COR-L47 (cell line): ENCODE results near the gene PTPN21.
A peak's percentile ranks its signal among the peaks of the same experiment; 100 is the strongest.

Experiments
- DNase-seq: peaks from one replicate; lab custom pipeline; 2025; lab: John Stamatoyannopoulos, UW

PTPN21 gene

DNA sequence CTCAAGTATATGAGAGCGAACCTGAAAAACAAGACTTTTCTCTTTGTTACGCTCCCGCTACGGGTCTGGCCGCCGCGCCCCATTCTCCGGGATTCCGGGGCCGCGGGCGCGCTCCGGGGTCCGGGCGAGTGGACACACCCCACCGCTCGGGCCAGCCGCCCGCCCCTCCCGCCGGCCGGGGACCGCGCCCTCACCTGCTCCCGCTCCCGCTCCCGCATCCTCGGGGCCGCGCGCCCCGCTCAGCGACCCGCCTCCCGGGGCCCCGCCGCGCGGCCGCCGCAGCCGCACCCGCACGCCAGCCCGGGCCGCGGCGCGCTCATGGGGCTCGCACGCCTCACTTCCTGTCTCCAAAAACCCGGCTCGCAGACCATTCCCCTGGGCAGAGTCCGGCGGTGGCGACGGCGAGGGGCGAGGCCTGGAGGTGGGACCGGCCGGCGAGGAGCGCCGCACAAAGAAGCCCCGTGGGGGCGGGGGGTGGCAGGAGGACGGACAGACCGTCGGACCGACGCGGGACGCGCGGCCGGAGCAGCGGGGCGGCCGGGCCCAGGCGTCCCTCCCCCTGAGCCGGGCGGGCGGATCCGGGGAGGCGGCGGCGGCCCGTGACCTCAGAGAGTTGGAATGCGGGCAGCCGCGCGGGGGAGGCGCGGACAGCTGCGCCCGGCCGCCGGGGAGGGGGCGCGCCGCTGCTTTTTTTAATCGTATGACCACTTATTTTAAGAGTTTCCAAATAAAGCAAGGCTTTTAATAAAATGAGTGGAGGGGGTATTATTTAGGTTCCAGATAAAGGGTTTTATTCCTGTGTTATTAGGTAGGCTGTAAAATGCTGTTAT lies at the start of gene PTPN21:
Gene PTPN21 (minus strand): TSS at position 551 of the 830 bp plus-strand sequence. CDS start 4,590 bp downstream, outside the sequence.
- no peak for DNase-seq

DNA sequence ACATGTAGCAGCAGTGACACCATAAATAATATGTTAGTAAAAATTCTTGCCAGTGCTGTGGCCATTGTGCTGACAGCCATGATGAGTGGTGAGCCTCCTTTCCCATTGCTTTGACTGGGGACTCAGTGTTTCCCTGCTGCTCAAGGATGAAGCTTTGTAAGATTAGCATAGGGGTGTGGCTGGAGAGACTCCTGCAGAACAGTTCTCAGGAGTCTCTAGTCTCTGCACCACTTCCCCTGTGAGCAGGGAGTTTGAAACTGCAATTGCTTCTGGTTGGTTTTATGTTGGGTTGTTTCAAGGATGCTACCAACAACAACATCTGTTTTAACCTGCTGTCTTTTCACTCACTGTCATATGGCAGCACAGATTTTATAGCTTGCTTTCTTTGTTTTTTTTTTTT lies 49.4 kb upstream of the PTPN21 start:
- no peak for DNase-seq

DNA sequence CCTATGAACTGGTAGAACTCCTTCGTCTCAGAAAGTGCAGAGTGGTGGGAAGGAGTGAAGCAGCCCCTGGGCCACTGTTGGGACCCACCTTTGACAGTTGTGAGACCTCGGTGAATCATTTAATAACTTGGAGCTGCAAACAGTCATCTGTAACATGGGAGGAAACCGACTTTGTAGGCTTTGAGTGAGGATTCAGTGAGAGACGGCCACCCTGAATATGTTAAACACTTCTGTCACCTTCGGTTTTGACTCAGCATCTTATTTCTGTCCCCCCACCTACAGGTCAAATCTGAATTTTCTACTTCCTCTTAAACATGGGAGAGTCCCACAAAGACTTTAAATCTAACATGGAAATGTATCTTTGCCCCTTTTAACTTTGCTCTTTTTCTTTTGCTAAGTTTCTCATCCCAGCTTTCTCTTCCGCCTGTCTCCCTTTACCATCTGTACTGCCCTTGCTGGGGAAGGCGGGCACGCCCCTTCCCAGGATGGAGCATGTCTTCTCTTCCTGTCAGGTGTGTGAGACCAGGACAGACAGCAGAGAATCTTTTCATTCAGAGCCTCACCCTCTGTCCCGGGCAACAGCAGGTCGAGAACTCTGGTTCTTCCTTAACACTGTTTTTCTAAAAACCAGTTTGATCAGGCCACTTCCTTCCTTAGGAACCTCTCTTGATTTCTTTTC lies 45.1 kb upstream of the PTPN21 start:
- DNase-seq, result no peak

DNA sequence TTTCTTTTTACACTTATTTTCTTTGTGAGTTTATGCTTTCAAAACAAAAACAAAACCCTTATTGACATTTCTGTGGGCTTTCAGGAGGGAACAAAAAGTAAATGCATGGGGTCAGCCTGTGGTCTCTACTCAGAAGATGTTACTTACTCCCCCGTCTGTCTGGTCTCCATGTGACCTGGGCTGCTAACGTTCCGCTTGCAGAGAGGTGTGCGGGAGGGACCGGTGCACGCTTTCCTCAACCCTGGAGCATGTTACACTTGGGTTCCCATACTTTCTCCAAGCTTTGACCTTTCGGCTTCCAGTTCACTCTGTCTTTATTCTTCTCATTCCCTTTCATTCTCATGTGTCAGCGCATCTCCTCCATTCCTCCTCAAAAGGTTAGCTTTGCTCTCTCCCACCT lies 44.5 kb upstream of the PTPN21 start:
- DNase-seq, result no peak

DNA sequence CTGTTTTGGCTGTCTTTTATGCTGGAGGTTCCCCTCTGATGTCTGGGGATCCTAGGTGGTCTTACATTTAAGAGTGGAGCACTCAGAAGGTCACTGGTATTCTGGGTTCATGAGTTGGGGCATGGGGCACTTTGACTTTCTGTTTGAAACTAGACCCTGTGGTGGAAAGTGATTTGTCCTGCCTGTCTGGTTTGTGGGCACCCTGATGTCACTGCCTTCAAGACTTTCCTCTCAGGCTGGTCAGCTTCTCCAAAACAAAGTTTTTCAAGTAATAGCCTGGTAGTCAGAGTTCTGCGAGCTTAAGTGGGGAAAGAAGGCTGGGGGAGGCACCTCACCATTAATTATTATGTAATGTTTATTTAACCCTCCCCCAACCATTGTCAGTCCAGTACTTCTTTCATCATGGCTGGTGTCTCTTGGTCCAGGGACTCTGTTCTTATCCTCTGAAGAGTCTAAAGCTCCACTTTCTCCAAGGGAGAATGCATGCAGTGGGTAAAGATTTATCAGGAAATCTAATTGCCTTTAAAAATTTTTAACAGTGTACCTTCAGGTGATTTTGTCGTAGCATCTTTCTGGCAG lies 43.4 kb upstream of the PTPN21 start:
- no peak for DNase-seq

DNA sequence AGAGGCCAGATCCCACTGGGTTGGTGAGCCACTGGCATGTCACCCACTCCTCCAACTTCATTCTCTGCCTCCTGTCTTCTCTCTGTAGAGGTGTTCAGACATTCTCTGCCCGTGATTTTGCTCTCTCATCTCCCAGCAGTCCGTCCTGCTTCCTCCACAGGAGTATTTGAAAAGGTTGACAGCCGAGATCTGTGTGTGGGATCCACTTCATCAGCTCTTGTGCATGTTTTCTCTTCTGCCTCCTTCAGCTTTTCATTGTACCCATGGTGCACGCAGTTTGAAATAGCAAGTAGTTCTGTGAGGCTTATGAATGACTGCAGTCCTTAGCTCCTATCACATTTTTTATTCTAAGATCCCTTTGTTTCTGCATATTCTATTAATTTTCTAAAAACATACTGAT lies 42.8 kb upstream of the PTPN21 start:
- no peak for DNase-seq

DNA sequence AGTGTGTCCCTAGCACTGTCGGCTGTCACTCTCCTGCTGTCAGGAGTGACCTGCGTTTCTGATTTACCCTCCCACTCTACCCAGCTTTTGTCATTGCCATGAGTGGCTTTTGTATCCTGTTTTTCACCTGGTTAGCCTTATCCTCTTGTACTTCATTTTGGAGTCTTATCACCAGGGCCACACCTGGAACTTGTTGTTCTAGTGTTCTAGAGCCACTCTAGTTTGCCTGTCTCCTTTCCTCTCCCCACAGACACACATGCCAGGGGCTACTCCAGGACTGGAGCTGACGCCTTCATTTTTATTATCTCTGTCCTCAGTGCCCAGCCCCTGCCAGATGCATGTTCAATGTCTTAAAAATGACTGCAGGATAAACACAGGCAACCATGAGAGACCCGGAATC lies 42.2 kb upstream of the PTPN21 start:
- no peak for DNase-seq

DNA sequence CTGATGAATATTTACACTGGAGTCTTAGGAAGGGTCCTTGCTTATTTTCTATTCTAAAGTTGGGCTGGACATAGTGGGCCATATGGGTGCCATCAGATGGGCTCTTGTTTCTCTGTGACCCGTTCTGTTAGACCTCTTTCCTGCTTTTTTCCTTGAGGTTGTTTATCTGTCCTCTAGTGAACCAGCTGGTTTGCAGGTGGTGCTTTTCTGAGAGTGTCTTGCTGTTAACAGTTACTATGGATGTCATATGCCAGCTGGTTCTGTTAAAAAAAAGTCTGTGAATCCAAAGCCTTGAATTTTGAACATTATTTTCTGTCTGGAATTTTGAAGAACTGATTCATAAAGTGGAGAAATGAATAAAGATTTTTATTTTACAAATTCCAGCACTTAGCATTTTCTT lies 37.2 kb upstream of the PTPN21 start:
- DNase-seq, result no peak

DNA sequence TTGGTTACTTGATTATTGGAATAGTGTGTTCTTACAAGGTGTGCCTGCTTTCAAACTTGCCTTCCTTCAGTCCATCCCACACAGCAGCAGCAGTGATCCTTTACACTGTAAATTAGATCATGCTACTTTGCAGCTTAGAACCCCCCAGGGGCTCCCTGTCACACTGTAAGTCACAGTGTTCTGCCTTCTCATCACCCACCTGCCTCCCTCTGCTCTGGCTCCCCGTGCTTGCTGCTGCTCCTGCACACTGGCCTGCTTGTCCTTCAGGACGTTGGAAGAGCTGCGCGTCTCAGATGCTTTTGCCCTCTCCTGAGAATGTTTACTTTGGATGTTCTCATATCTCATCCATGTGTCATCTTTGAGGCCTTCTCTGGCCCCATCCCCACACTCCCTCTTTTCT lies 35.4 kb upstream of the PTPN21 start:
- no peak for DNase-seq

DNA sequence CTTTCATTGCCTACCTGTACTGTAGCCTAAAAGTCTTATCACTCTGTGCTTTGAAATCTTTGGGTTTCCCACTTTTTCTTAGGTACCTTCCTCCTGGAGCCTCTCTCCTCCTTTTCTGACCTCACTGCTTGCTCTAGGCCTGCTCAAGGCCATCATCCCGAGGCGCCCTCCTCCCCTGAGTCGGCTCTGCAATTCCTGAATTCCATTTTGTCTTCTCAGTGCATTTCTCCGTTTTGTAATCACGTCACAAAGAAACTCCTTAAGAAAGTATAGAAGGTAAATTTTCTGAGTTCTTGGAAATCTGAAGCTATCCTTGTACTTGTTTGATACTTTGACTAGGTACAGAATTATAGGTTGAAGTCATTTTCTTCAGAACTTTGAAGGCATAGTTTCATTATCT lies 33.3 kb upstream of the PTPN21 start:
- DNase-seq, result no peak

DNA sequence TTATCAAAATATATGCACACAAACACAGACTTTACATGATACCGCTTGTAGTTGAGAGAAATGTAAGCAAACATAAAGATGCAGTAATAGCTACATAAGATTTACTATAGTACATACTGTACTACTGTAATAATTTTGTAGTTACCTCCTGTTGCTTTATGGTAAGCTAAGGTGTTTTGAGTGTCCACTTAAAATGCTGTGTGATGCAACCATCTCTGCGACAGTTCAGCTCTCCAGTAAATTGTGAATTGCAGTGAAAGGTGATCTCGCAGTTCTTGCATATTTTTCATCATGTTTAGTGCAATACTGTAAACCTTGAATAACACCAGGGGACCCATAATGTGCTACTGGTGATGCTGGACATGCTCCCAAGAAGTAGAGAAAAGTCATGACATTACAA lies 29.6 kb upstream of the PTPN21 start:
- DNase-seq, result no peak

DNA sequence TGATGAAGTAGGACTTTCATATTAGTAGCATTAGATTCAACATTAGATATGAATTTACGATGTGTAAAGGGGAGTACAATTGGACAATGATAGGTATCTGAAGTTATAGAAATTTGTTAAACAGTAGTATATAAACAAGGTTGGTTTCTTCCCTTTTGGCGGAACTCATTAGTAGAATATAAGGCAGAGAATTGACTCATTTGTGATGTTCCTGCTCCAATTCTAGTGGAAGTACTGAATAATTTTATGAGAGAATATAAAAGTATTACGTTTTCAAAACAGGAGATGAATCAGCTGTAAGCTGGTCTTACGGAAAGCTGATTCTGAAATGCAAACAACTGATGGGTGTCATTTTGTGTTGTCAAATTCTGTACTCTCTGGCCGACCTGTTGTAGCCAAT lies 21.4 kb upstream of the PTPN21 start:
- no peak for DNase-seq

DNA sequence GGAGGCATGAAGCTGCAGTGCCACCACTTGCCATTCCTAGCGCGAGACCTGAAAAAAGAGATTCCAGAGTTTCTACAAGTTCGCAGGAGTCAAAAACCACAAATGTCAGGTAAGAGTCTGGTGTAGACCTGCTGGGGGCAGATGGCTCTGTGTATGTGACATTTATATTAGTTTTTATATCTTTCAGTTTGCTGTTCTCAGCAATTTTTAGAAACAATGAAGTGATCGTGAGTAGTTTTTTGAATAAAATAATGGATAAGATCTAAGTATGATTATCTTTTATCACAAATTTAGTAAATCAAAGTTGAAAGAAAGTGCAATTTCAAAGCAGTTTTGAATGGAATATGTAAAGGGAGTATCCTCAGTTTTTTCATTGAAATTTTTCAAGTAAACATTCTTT lies 17.3 kb upstream of the PTPN21 start:
- DNase-seq, result no peak

DNA sequence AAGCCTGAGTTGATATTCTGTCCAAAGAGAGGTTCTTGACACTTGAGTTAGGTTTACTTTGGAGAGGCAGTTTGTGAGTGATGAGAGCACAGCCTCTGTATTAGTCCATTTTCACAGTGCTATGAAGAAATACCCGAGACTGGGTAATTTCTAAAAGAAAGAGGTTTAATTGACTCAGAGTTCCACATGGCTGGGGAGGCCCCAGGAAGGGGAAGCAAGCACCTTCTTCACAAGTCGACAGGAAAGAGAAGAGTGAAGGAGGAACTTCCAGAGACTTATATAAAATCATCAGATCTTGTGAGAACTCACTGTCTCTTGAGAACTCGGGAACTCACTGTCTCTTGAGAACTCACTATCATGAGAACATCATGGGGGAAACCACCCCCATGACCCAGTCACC lies 13.4 kb upstream of the PTPN21 start:
- no peak for DNase-seq

DNA sequence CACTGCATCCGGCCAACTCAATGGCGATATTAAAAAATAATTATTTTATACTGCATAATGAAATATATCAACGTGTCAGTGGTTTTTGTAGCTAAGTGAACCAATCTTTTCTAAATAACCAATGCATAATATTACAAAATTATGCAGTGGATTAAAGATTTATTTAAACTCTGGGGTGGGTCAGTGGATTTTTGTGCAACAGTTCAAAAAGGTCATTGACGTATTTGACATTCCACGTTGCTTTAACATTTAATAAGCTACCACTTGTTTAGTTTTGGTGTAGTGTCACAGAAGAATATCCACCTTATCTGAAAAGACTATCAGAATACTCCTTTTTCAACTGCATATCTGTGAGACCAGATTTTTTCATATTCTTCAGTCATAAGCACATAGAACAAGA lies 10.6 kb upstream of the PTPN21 start:
- no peak for DNase-seq

DNA sequence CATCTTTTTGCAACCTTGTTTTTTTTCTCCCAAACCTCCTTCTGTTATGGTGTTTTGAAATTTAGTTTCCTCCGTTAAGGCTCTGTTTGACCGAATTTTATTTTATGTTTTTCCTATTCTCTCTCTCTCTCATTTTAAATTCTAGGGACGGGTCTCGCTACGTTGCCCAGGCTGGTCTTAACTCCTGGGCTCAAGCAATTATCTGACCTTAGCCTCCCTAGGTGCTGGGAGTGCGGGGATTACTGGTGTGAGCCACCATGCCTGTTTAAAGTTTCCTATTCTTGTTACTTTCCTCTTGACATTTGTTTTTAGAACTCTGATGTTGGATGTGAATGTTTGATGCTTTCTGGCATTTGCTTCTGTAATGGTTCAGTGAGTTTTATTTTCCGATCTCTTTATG lies 9.0 kb upstream of the PTPN21 start:
- no peak for DNase-seq

DNA sequence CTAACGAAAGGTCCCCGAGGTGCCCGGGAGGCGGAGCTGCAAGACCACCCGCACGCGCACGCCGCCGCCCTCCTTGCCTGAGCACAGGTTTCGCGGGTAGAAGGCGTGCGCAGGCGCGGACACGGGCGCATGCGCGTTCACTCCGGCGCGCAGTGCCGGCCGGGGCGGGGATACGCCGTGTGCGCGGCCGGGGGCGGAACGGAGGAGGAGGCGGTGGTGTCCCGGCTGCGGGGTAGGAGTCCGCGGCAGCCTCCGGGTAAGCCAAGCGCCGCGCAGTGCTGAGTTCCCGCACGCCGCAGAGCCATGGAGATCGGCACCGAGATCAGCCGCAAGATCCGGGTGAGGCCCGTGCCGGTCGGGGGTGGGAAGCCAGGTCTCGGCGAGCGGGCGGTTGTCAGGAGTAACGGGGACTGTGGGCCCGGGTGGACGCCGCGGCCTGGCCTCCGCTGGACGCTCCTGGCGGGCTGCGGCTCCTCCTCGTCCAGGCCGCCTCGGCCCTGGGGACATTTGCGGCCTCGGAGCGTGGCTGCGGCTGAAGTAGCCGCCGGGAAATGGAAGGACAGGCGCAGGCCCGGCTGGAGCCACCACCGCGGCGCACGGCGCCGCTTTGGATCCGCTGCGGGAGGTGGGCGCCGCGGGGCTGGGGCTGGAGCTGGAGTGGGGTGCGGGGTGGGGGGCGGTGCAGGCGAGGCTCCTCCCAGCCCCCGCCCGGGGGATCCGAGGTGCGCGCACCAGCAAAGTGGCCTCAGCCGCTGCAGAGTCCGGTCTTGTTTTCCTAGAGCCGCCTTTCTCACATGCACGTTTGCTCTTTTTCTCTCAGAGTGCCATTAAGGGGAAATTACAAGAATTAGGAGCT lies 8.3 kb upstream of the PTPN21 start, which contains the start of gene ZC3H14:
Gene ZC3H14 (plus strand): TSS at position 207 of the 856 bp plus-strand sequence. CDS start 97 bp downstream, at position 304.
- peak; percentile 86 for DNase-seq

DNA sequence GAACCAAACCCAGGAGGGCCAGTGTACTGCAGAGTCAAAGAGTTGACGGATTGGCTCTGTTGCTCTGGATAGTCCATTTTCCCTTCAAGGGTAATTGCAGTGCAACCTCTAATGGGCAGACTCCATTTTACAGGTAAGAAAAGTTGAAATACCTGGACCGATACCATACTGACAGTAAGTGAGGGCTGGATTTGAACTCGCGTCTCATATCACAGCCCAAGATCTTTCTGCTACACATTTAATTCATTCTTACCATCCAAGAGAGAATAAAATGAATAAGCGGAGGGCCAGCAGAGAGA lies 7.7 kb upstream of the PTPN21 start:
- DNase-seq, result no peak

DNA sequence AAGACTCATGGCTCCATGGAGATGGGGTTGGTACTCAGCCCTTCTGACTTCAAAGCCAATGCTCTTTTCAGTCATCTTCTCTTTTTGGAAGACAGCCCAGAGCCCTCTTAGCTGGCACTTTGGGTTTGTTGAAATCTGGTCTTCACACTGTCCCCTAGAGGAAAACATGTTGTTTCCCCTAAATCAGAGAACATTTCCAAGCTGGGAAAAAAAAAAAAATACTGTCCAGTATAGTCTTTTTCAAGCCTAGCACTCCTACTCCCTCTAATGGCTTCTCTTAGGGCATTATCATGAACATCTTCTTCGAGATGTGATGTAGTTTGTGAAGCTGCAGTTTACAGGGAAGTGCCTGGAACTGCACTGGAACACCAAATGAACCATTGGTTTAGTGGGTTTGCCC lies 5.0 kb upstream of the PTPN21 start:
- DNase-seq, result peak; percentile 43

DNA sequence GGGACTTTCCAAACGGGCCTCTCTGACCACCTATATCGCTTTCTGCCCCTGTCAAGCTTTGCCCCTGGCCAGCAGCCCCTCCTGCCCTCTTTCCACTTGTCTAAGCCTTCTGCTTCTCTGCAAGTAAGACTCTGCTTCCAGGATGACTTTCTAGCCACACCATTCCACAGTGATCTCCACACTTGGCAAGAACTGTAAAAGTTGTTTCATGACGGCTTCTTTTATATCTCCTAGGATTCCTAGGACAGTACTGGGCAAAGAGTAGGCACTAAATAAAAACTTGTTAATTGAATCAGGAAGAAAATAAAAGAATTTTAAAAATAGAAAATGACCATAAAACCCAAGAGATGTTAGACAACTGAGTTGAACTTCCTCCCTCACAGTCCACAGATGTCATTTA lies 1.8 kb upstream of the PTPN21 start:
- no peak for DNase-seq

DNA sequence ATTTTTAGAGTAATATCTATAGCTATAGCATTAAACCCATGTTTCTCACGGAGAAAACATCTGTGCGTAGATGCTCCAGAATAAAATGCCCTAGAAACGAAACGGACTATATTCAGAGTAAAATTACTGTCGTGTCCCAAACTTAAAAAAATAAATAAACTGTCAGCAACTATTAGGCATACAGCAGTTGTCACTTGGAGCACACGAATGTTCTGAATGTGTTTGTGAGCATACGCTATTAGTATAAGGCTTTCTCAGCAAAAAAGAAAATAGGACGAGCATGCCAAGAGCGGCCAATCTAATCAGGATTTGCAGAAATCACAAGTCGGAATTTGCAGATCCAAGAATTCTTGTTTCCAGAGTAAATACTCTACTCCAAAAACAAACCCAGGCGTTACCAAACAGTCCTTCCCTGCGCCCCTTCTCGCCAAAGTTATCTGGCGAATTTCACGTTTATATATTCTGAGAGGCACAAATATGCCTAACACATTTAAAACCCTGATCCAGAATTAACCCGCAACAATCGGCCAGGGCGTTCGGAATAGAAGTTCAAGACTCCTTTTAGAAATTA lies 836 bp downstream of the PTPN21 start:
- no peak for DNase-seq

DNA sequence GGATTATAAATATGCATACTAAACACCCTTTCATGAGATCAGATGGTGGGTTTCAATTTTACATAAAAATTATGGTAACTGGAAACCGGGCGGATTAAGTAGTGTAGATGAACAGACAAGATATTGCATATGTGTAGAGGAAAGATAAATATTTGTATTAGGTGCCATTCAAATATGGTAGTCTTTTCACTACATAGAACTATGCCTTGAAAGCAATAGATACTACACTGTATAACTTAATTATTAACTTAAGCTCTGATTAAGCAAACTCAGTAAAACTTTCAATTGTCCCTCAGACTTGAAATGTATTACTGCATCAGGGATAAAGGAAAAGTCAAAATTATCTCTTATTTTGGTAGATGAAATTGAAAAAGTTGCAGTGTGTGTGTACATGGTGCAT lies 1.9 kb downstream of the PTPN21 start:
- DNase-seq, result no peak
